Measurements from ENCODE around the gene HLA-A.

DNA sequence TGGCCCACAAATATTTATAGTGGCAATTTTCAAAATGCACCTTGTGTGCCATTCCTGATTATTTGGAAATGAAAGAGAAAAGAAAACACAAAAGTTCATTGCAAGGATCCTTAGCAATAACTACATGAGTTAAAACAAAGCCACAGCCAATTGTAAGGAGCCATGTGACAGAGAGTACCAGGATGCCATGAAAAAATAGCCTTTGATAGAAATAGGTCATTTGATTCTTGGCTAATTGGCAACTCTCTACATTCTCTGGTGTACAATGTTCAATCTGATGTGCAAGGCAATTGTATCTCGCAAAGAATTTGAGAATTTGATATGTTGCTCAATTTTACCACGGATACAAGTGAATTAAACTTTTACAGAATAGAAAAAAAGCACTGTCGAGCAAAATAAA lies 9.6 kb downstream of the HLA-A start:
- TF ChIP-seq, protein P1, sequence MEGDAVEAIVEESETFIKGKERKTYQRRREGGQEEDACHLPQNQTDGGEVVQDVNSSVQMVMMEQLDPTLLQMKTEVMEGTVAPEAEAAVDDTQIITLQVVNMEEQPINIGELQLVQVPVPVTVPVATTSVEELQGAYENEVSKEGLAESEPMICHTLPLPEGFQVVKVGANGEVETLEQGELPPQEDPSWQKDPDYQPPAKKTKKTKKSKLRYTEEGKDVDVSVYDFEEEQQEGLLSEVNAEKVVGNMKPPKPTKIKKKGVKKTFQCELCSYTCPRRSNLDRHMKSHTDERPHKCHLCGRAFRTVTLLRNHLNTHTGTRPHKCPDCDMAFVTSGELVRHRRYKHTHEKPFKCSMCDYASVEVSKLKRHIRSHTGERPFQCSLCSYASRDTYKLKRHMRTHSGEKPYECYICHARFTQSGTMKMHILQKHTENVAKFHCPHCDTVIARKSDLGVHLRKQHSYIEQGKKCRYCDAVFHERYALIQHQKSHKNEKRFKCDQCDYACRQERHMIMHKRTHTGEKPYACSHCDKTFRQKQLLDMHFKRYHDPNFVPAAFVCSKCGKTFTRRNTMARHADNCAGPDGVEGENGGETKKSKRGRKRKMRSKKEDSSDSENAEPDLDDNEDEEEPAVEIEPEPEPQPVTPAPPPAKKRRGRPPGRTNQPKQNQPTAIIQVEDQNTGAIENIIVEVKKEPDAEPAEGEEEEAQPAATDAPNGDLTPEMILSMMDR (IDR thresholded peaks at IDR 0.05) = no peak
- TF ChIP-seq POLR2A (IDR thresholded peaks at IDR 0.05) (no peak), POLR2AphosphoS5 (IDR thresholded peaks at IDR 0.05; ENCODE audit: insufficient read depth in 1 of 2, low read depth in 1 of 2) (no peak)
